Vagina (tissue), 2 donors: ENCODE measurements around the gene ULBP1. TPM values are rescaled to one million over a fixed set of nuclear protein-coding genes. Genes with fewer than 3 reads are reported as not detected.
A peak's percentile ranks its signal among the peaks of the same experiment; 100 is the strongest.
"Not testable (repeated sequence)": the region's sequence is repeated elsewhere in the genome, so short reads cannot be mapped to it uniquely, and the experiment has no call there.

ENCODE experiments used
- DNase-seq, 2 donors: peaks; one replicate each; pipeline ENCODE4 v3.0.0-alpha.2; 2017; ENCODE audit errors: extremely low spot score in 2 of 2
- H3K27ac ChIP-seq: fragments of 200-600 bp; sonication (generic); one replicate; pipeline ENCODE4 v1.5.1; 2019
- H3K27me3 ChIP-seq: fragments of 200-600 bp; sonication (generic); one replicate; pipeline ENCODE4 v1.5.1; 2019
- H3K36me3 ChIP-seq, 2 donors: fragments of 200-600 bp; sonication (generic); one replicate each; pipeline ENCODE4 v1.5.1; 2017 to 2019
- H3K4me1 ChIP-seq: fragments of 200-600 bp; sonication (generic); one replicate; pipeline ENCODE4 v1.5.1; 2019
- H3K4me3 ChIP-seq, 2 donors: fragments of 200-600 bp; sonication (generic); 1 replicate in 1 of 2; 2 replicates in 1 of 2; pipeline ENCODE4 v1.5.1; 2016 to 2019
- H3K9me3 ChIP-seq: fragments of 200-600 bp; sonication (generic); one replicate; pipeline ENCODE4 v1.5.1; 2019
- POLR2A ChIP-seq, 2 donors: fragments of 450-650 bp; IDR thresholded peaks; one replicate each; pipeline ENCODE4 v1.6.1; 2017; ENCODE audit warnings: antibody characterized with exemption in 2 of 2, mild to moderate bottlenecking in 2 of 2, moderate library complexity in 2 of 2
- POLR2AphosphoS5 ChIP-seq, 2 donors: sonication (generic); formaldehyde crosslinking; IDR thresholded peaks; one replicate each; pipeline ENCODE4 v1.9.0; 2017; ENCODE audit warnings: antibody characterized with exemption in 2 of 2, mild to moderate bottlenecking in 2 of 2, low read depth in 1 of 2; ENCODE audit not compliant: insufficient read depth in 1 of 2
- intact Hi-C: fragments of 100-400 bp; cut with DNase I; formaldehyde crosslinking; loops from one replicate; pipeline ENCODE4 v1.15.1; 2023
- total RNA-seq: library from RNA; depleted of rRNA; stranded (reverse); fragments of >200 nt; gene quantifications from one replicate; pipeline ENCODE4 v1.2.3, GENCODE V29; 2016
- TF ChIP-seq, protein P1 (sequence below), 3 experiments: fragments of 450-650 bp in 2 of 3; fragments of 200-600 bp in 1 of 3; sonication (generic) in 1 of 3; IDR thresholded peaks; one replicate each; pipeline ENCODE4 v1.5.1; 2017 to 2019; ENCODE audit warnings: antibody characterized with exemption in 3 of 3, mild to moderate bottlenecking in 2 of 3, moderate library complexity in 2 of 3

ULBP1 gene
- total RNA-seq, 1 donor from 2014 or later = not detected

DNA sequence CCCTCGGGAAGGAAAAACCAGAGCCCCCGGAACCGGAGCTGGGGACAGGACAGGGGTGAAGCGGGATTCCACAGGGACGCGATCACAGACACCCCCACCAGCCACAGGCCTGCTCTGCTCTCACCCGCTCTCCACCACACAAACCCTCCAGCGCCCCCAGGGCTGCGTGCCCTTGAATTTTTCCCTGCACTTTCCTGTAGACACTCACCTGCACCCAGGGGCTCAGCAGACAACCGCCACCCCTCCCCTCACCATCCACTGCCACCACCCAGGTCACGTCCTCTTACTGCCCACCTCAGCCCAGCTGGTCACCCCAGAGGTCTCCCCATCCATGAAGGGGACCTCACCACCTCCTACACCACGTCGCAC lies 21.3 kb upstream of the ULBP1 start:
- DNase-seq = peak; percentile 81 to 95
- H3K36me3 ChIP-seq = no peaks in the 10 kb centered on the region
- intact Hi-C loops = no loop called here
- peak overlapping the region; percentile 51 to 56 for H3K4me3 ChIP-seq
- H3K27me3 ChIP-seq = peaks cover 12% of the 10 kb centered on the region
- no peak overlapping the region for H3K27ac ChIP-seq
- TF ChIP-seq POLR2A (IDR thresholded peaks at IDR 0.05) (no peak), POLR2AphosphoS5 (IDR thresholded peaks at IDR 0.05; ENCODE audit: insufficient read depth in 1 of 2, low read depth in 1 of 2) (no peak)
- TF ChIP-seq, protein P1, sequence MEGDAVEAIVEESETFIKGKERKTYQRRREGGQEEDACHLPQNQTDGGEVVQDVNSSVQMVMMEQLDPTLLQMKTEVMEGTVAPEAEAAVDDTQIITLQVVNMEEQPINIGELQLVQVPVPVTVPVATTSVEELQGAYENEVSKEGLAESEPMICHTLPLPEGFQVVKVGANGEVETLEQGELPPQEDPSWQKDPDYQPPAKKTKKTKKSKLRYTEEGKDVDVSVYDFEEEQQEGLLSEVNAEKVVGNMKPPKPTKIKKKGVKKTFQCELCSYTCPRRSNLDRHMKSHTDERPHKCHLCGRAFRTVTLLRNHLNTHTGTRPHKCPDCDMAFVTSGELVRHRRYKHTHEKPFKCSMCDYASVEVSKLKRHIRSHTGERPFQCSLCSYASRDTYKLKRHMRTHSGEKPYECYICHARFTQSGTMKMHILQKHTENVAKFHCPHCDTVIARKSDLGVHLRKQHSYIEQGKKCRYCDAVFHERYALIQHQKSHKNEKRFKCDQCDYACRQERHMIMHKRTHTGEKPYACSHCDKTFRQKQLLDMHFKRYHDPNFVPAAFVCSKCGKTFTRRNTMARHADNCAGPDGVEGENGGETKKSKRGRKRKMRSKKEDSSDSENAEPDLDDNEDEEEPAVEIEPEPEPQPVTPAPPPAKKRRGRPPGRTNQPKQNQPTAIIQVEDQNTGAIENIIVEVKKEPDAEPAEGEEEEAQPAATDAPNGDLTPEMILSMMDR (IDR thresholded peaks at IDR 0.05) = no peak
- H3K4me1 ChIP-seq = peaks cover 31% of the 10 kb centered on the region
- no peaks in the 10 kb centered on the region for H3K9me3 ChIP-seq

DNA sequence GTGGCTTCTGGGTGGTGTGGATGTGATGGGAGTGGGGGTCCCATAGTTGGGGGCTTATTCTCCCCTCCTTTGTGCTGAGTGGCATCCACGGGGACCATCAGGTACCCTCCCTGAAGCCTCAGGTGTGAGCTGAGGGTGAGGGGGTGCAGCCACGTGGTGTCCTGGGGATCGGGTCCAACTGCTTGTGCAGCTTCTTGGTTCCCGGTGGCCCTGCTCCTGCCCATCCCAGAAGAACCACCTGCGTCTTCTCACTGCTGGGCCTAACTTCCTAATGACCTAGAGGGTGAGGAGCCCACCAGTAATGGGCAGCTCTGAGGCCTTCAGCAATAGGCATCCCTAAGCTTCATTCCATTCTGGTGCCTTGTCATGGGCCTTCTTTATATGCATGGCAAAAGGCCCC lies 20.4 kb upstream of the ULBP1 start:
- DNase-seq = peak; percentile 64 to 74
- peaks cover 11% of the 10 kb centered on the region for H3K27me3 ChIP-seq
- intact Hi-C loops, H3K36me3 ChIP-seq, H3K27ac ChIP-seq, H3K4me3 ChIP-seq, H3K9me3 ChIP-seq: not testable (repeated sequence)
- H3K4me1 ChIP-seq = peaks cover 28% of the 10 kb centered on the region

DNA sequence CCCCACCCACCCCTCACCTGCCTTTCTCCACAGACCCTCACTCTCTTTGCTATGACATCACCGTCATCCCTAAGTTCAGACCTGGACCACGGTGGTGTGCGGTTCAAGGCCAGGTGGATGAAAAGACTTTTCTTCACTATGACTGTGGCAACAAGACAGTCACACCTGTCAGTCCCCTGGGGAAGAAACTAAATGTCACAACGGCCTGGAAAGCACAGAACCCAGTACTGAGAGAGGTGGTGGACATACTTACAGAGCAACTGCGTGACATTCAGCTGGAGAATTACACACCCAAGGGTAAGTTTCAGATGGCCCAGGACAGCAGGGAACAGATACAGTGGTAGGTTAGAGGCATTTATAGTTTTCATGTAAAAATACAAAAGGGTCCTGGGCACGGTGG lies 18.5 kb upstream of the ULBP1 start:
- intact Hi-C loops, DNase-seq, H3K27me3 ChIP-seq, H3K4me3 ChIP-seq, H3K9me3 ChIP-seq, H3K27ac ChIP-seq, H3K36me3 ChIP-seq: not testable (repeated sequence)
- H3K4me1 ChIP-seq = peaks cover 19% of the 10 kb centered on the region

DNA sequence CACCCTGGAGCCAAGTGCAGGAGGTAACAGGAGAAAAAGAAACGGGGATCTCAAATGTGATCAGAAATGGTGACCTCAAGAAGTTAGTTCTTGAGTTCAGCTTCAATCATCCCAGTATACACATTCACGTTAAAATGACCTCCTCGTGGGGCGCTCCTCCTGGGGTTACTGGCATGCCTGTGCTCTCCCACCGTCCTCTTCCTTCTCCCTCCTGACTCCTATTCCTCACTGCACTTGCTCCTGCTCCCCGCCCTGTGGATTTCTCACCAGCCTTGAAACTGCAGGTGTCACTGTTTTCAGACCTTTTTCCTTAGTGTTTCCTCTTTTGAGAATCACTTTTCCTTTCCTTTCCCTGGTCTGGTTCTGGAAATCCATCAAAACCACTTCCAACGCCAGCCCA lies 17.1 kb upstream of the ULBP1 start:
- H3K9me3 ChIP-seq, H3K4me1 ChIP-seq, H3K4me3 ChIP-seq, intact Hi-C loops, H3K36me3 ChIP-seq, H3K27me3 ChIP-seq, DNase-seq, H3K27ac ChIP-seq: not testable (repeated sequence)

DNA sequence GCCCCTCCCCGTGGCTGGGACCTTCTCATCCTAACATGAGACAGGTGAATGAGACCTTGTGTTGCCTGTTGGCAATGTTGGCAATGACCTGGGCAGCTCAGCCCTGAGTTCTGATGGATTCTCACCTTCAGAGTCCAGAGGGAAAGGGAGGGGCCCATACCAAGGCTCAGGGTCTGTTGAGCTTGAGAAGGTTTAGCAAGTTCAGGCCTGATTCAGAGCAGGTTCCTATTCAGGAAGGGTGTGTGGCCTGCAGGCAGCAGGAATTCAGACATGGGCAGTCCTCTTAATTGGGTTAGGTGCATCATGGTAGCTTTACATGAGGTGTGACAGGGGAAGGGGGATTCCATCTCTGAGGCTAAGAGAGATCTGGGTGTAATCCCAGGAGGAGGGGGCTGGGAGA lies 16.2 kb upstream of the ULBP1 start:
- H3K36me3 ChIP-seq, H3K27me3 ChIP-seq, intact Hi-C loops, DNase-seq, H3K4me1 ChIP-seq, H3K9me3 ChIP-seq, H3K27ac ChIP-seq, H3K4me3 ChIP-seq: not testable (repeated sequence)

DNA sequence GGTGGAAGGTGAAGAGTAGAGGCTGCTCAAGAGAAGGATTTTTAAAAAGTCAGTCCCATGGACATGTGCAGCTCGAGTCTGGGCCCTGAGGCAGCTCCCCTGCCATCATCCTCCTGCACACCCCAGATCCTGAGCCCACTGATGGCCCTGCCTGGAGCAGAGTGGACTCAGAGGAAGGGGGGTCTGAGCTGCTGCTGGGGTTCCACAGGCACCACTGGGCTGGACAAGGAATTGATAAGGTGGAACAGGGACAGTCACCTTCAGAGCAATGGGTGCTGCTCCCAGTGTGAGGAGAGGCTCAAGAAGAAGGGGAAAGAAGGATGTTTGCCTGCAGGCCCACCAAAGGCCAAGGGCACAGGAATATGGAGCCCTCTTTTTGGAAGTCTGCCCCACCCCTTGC lies 15.7 kb upstream of the ULBP1 start:
- intact Hi-C loops = no loop called here
- Histone ChIP-seq H3K4me1 (no peaks in the 10 kb centered on the region), H3K27ac (no peak overlapping the region), H3K27me3 (no peaks in the 10 kb centered on the region), H3K36me3 (no peaks in the 10 kb centered on the region), H3K9me3 (no peaks in the 10 kb centered on the region), H3K4me3 (no peak overlapping the region)
- no peak for DNase-seq
- no peak for TF ChIP-seq POLR2AphosphoS5 (IDR thresholded peaks at IDR 0.05; ENCODE audit: insufficient read depth in 1 of 2, low read depth in 1 of 2)
- TF ChIP-seq, protein P1 (IDR thresholded peaks at IDR 0.05) = no peak
- no peak for TF ChIP-seq POLR2A (IDR thresholded peaks at IDR 0.05)

DNA sequence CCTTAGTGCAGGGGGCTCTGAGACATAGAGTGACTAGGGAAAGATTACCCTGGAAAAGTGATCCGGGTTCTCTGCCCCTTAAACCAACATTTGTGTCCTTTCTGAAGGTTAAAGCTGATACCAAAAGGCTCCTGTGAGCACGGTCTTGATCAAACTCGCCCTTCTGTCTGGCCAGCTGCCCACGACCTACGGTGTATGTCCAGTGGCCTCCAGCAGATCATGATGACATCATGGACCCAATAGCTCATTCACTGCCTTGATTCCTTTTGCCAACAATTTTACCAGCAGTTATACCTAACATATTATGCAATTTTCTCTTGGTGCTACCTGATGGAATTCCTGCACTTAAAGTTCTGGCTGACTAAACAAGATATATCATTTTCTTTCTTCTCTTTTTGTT lies 15.1 kb upstream of the ULBP1 start:
- Histone ChIP-seq H3K27ac (no peak overlapping the region), H3K4me1 (no peaks in the 10 kb centered on the region), H3K4me3 (no peak overlapping the region), H3K27me3 (no peaks in the 10 kb centered on the region), H3K9me3 (no peaks in the 10 kb centered on the region), H3K36me3 (no peaks in the 10 kb centered on the region)
- TF ChIP-seq, protein P1 (IDR thresholded peaks at IDR 0.05) = no peak
- TF ChIP-seq POLR2A (IDR thresholded peaks at IDR 0.05) (no peak), POLR2AphosphoS5 (IDR thresholded peaks at IDR 0.05; ENCODE audit: insufficient read depth in 1 of 2, low read depth in 1 of 2) (no peak)
- DNase-seq = no peak
- intact Hi-C loops = no loop called here
